ENCODE data around the gene ANGPT4.

DNA sequence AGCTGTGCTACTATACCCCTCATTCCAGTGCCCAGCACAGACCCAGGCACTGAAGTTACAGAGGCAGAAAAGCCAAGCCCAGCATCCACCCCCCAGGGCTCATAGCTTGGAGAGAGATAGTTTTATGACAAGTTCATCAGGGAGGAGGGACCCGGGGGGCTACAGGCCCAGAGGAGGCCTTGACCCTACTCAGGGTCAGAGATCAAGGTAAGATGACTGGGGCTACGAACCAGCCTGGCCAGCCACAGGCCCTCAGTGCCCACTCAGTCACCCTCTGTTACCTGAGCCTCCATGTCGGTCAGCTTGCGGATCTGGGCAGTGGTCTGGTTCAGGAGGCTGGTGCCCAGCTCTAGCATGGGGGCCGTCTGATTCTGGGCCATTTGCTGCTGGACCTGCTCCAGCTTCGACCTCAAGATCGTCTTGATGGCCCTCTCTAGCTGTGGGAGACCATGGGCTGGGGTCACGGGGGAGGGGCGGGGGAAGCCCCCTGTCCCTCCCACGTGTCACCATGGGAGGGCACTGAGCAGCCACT, 26.1 kb downstream of the ANGPT4 start:
- TF ChIP-seq, protein P1, sequence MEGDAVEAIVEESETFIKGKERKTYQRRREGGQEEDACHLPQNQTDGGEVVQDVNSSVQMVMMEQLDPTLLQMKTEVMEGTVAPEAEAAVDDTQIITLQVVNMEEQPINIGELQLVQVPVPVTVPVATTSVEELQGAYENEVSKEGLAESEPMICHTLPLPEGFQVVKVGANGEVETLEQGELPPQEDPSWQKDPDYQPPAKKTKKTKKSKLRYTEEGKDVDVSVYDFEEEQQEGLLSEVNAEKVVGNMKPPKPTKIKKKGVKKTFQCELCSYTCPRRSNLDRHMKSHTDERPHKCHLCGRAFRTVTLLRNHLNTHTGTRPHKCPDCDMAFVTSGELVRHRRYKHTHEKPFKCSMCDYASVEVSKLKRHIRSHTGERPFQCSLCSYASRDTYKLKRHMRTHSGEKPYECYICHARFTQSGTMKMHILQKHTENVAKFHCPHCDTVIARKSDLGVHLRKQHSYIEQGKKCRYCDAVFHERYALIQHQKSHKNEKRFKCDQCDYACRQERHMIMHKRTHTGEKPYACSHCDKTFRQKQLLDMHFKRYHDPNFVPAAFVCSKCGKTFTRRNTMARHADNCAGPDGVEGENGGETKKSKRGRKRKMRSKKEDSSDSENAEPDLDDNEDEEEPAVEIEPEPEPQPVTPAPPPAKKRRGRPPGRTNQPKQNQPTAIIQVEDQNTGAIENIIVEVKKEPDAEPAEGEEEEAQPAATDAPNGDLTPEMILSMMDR (IDR thresholded peaks at IDR 0.05): no peak
- TF ChIP-seq POLR2A (IDR thresholded peaks at IDR 0.05): no peak
